WTC11 (cell line): ENCODE results near the gene SLC17A5. TPM values are rescaled to one million over a fixed set of nuclear protein-coding genes. Genes with fewer than 3 reads are reported as not detected.
"Not testable (repeated sequence)": the region's sequence is repeated elsewhere in the genome, so short reads cannot be mapped to it uniquely, and the experiment has no call there.

Source experiments
- ATAC-seq: fragments of 200-7000 bp; cut with Tn5 transposase; 2 replicates; pipeline ENCODE4 v1.10.0; 2021; ENCODE audit warnings: mild to moderate bottlenecking, moderate library complexity
- CTCF ChIA-PET: fragments of 300-600 bp; sonication (Branson Sonifier 250); formaldehyde crosslinking; loops from one replicate; lab custom pipeline; 2021; ENCODE audit warnings: antibody characterized with exemption; lab: Charles Lee
- POLR2A ChIA-PET: fragments of 350-600 bp; sonication (Branson Sonifier 250); formaldehyde crosslinking; loops from one replicate; lab custom pipeline; 2021; ENCODE audit warnings: antibody characterized with exemption; lab: Charles Lee
- DNase-seq: peaks from one replicate; pipeline ENCODE4 v3.0.0; 2021; ENCODE audit warnings: low spot score
- H3K27ac Mint-ChIP-seq: 2 replicates; pipeline ENCODE4 v1.8.0; 2021; ENCODE audit warnings: mixed read lengths
- H3K27me3 Mint-ChIP-seq: 2 replicates; pipeline ENCODE4 v1.8.0; 2021; ENCODE audit warnings: low read depth, mild to moderate bottlenecking, moderate library complexity, mixed read lengths
- H3K36me3 Mint-ChIP-seq: 2 replicates; pipeline ENCODE4 v1.8.0; 2021; ENCODE audit warnings: mixed read lengths
- H3K4me1 Mint-ChIP-seq: 2 replicates; pipeline ENCODE4 v1.8.0; 2022; ENCODE audit warnings: mixed read lengths
- H3K4me3 Mint-ChIP-seq: 2 replicates; pipeline ENCODE4 v1.8.0; 2021; ENCODE audit warnings: mild to moderate bottlenecking, moderate library complexity, mixed read lengths
- H3K9me3 Mint-ChIP-seq: 2 replicates; pipeline ENCODE4 v1.8.0; 2021; ENCODE audit warnings: mixed read lengths
- HMGA2 ChIP-seq: fragments of 250-450 bp; sonication (Bioruptor Pico); IDR thresholded peaks from 2 replicates; pipeline ENCODE4 v1.4.0; 2021; ENCODE audit warnings: mild to moderate bottlenecking, moderate library complexity
- KAT7 ChIP-seq: sonication (generic); formaldehyde crosslinking; IDR thresholded peaks from 2 replicates; pipeline ENCODE4 v1.8.1; 2023; ENCODE audit warnings: missing genetic modification reagents, mild to moderate bottlenecking, borderline replicate concordance
- RORB ChIP-seq: fragments of 250-450 bp; sonication (Bioruptor Pico); IDR thresholded peaks from 2 replicates; pipeline ENCODE4 v1.9.0; 2021; ENCODE audit warnings: mild to moderate bottlenecking
- SP1 ChIP-seq: sonication (generic); formaldehyde crosslinking; conservative IDR thresholded peaks from 2 replicates; pipeline ENCODE4 v1.8.1; 2022; ENCODE audit warnings: missing genetic modification reagents
- TCF7 ChIP-seq: sonication (generic); formaldehyde crosslinking; IDR thresholded peaks from 2 replicates; pipeline ENCODE4 v1.8.0; 2022; ENCODE audit warnings: mild to moderate bottlenecking, low read depth, missing genetic modification reagents, moderate library complexity
- TEAD1 ChIP-seq: sonication (generic); formaldehyde crosslinking; IDR thresholded peaks from 2 replicates; pipeline ENCODE4 v1.8.0; 2022; ENCODE audit warnings: mild to moderate bottlenecking, missing genetic modification reagents
- TP53 ChIP-seq: sonication (generic); formaldehyde crosslinking; IDR thresholded peaks from 2 replicates; pipeline ENCODE4 v1.8.1; 2023; ENCODE audit warnings: mild to moderate bottlenecking, missing genetic modification reagents
- ZNF219 ChIP-seq: sonication (generic); formaldehyde crosslinking; IDR thresholded peaks from 2 replicates; pipeline ENCODE4 v1.8.0; 2023; ENCODE audit warnings: missing genetic modification reagents, mild to moderate bottlenecking, borderline replicate concordance
- total RNA-seq: library from RNA; stranded (reverse); gene quantifications from 3 replicates; pipeline ENCODE4 v1.2.3, GENCODE V29; 2021
- TF ChIP-seq, protein P1 (sequence below): sonication (generic); formaldehyde crosslinking; conservative IDR thresholded peaks from 2 replicates; pipeline ENCODE4 v1.8.1; 2022; ENCODE audit warnings: mild to moderate bottlenecking, missing genetic modification reagents
- TF ChIP-seq, protein P2 (sequence below): fragments of 250-450 bp; sonication (Bioruptor Pico); IDR thresholded peaks from 2 replicates; pipeline ENCODE4 v2.1.2; 2022; ENCODE audit warnings: mild to moderate bottlenecking, moderate library complexity
- TF ChIP-seq, protein P3 (sequence below): sonication (generic); formaldehyde crosslinking; IDR thresholded peaks from 2 replicates; pipeline ENCODE4 v1.8.0; 2022; ENCODE audit warnings: mild to moderate bottlenecking, missing genetic modification reagents
- TF ChIP-seq, protein P4 (sequence below): sonication (generic); formaldehyde crosslinking; IDR thresholded peaks from 2 replicates; pipeline ENCODE4 v1.8.1; 2023; ENCODE audit warnings: mild to moderate bottlenecking, missing genetic modification reagents
- TF ChIP-seq, protein P5 (sequence below): sonication (generic); formaldehyde crosslinking; IDR thresholded peaks from 2 replicates; pipeline ENCODE4 v1.8.1; 2022; ENCODE audit warnings: missing genetic modification reagents, borderline replicate concordance
- TF ChIP-seq, protein P6 (sequence below): sonication (generic); formaldehyde crosslinking; IDR thresholded peaks from 2 replicates; pipeline ENCODE4 v1.8.1; 2022; ENCODE audit warnings: mild to moderate bottlenecking, moderate library complexity, missing genetic modification reagents

SLC17A5 gene
- total RNA-seq, 1 experiment from 2014 or later: 9.3 TPM

DNA sequence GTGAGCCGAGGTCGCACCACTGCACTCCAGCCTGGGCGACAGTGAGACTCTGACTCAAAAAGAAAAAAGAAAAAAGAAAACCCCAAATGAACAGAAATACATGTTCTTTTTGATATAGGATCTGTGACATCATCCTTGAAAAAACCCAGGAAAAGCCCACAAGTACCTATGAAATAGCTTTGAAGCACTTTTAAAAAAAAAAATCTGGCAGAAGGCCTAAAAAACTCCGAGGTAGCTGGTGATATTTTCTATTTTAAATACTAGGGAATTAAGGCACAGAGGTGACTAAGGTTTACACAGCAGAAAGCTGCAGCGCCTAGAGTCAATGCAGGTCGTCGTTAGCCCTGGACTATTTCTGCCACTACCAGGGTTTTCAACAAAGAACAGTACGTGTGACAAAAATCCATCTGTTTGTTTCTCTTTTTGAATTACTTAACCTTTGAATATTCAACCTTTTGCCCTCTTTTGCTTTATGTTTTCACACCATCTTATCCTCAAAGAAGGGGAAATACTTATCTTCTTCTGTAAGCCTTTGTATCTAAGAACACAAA, 93.5 kb downstream of the SLC17A5 start (continued):
- TF ChIP-seq, protein P1, sequence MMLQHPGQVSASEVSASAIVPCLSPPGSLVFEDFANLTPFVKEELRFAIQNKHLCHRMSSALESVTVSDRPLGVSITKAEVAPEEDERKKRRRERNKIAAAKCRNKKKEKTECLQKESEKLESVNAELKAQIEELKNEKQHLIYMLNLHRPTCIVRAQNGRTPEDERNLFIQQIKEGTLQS (CRISPR knock-in tag): no peak
- TF ChIP-seq KAT7 (CRISPR knock-in tag) (no peak), ZNF219 (CRISPR knock-in tag) (no peak)
- TF ChIP-seq, protein P2, sequence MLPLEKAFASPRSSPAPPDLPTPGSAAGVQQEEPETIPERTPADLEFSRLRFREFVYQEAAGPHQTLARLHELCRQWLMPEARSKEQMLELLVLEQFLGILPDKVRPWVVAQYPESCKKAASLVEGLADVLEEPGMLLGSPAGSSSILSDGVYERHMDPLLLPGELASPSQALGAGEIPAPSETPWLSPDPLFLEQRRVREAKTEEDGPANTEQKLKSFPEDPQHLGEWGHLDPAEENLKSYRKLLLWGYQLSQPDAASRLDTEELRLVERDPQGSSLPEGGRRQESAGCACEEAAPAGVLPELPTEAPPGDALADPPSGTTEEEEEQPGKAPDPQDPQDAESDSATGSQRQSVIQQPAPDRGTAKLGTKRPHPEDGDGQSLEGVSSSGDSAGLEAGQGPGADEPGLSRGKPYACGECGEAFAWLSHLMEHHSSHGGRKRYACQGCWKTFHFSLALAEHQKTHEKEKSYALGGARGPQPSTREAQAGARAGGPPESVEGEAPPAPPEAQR: no peak
- TF ChIP-seq, protein P3, sequence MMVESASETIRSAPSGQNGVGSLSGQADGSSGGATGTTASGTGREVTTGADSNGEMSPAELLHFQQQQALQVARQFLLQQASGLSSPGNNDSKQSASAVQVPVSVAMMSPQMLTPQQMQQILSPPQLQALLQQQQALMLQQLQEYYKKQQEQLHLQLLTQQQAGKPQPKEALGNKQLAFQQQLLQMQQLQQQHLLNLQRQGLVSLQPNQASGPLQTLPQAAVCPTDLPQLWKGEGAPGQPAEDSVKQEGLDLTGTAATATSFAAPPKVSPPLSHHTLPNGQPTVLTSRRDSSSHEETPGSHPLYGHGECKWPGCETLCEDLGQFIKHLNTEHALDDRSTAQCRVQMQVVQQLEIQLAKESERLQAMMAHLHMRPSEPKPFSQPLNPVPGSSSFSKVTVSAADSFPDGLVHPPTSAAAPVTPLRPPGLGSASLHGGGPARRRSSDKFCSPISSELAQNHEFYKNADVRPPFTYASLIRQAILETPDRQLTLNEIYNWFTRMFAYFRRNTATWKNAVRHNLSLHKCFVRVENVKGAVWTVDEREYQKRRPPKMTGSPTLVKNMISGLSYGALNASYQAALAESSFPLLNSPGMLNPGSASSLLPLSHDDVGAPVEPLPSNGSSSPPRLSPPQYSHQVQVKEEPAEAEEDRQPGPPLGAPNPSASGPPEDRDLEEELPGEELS (CRISPR knock-in tag): no peak

DNA sequence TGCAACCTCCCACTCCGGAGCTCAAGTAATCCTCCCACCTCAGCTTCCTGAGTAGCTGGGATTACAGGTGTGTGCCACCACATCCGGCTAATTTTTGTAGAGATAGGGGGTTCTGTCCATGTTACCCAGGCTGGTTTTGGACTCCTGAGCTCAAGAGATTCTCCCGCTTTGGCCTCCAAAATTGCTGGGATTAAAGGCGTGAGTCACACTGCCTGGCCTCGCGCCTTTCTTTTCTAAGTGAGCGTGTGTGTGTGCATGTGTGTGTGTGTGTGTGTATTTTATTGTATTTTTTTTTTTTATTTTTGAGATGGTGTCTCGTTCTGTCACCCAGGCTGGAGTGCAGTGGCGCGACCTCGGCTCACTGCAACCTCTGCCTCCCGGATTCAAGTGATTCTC, 94.4 kb downstream of the SLC17A5 start:
- H3K4me1 Mint-ChIP-seq: peaks cover 26% of the 10 kb centered on the region
- H3K4me3 Mint-ChIP-seq, ATAC-seq, H3K9me3 Mint-ChIP-seq, DNase-seq, H3K27me3 Mint-ChIP-seq, H3K27ac Mint-ChIP-seq, H3K36me3 Mint-ChIP-seq: not testable (repeated sequence)
- ChIA-PET CTCF (interaction anchor here (0.6 to 3.2 kb wide), 8 partner anchors 11 to 94 kb away, joined by 3 to 41 read pairs (median 4); partner anchors contain the start of gene SLC17A5), POLR2A (interaction anchor here (0.6 to 1.6 kb wide), 6 partner anchors 20 to 47 kb away, joined by 3 to 4 read pairs (median 3); no protein-coding TSS in a partner anchor)

DNA sequence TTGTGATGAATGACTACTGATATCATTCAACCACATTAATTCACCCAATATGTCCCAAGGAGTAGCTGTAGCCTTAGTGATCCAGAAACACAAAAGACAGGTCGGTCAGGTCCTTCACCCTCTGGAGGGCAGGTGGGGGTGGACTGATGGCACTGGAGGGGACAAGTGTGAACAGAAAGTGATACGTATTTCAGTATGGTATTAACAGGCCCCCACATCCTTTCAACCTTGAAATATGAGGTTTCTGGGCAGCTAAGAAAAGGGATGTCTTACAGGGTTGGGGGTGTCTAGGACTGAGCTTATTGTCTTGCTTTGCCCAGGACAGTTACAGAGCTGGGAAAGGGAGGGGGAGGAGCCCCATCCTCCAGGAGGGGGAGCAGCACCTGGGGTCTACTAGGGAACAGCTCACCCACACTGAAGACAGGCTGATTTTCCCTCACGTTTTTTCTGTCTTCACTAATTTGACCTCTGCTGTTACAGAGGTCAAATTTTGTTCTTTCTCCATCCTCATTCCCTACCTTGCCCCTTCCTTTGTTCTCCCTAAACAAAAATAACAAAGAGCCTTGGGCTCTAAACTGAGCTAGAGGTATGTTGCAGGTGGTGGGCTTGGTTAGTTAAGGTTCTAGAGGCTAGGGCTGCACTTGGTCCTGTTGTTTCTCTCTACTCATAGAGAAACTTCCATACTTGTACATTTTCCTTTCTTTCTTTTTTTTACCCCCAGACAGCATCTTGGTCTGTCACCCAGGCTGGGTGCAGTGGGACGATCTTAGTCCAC, 95.0 kb downstream of the SLC17A5 start:
- H3K27ac Mint-ChIP-seq: no peak overlapping the region
- H3K9me3 Mint-ChIP-seq: no peaks in the 10 kb centered on the region
- H3K36me3 Mint-ChIP-seq: no peaks in the 10 kb centered on the region
- H3K4me1 Mint-ChIP-seq: peaks cover 26% of the 10 kb centered on the region
- no peaks in the 10 kb centered on the region for H3K27me3 Mint-ChIP-seq
- ATAC-seq (peak; percentile 95), DNase-seq (no peak)
- no peak for TF ChIP-seq TCF7 (CRISPR knock-in tag)
- TF ChIP-seq HMGA2 (CRISPR knock-in tag): no peak
- TF ChIP-seq, protein P4, sequence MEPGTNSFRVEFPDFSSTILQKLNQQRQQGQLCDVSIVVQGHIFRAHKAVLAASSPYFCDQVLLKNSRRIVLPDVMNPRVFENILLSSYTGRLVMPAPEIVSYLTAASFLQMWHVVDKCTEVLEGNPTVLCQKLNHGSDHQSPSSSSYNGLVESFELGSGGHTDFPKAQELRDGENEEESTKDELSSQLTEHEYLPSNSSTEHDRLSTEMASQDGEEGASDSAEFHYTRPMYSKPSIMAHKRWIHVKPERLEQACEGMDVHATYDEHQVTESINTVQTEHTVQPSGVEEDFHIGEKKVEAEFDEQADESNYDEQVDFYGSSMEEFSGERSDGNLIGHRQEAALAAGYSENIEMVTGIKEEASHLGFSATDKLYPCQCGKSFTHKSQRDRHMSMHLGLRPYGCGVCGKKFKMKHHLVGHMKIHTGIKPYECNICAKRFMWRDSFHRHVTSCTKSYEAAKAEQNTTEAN (CRISPR knock-in tag): no peak
- TF ChIP-seq, protein P5, sequence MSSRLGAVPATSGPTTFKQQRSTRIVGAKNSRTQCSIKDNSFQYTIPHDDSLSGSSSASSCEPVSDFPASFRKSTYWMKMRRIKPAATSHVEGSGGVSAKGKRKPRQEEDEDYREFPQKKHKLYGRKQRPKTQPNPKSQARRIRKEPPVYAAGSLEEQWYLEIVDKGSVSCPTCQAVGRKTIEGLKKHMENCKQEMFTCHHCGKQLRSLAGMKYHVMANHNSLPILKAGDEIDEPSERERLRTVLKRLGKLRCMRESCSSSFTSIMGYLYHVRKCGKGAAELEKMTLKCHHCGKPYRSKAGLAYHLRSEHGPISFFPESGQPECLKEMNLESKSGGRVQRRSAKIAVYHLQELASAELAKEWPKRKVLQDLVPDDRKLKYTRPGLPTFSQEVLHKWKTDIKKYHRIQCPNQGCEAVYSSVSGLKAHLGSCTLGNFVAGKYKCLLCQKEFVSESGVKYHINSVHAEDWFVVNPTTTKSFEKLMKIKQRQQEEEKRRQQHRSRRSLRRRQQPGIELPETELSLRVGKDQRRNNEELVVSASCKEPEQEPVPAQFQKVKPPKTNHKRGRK (CRISPR knock-in tag): no peak
- TF ChIP-seq, protein P6, sequence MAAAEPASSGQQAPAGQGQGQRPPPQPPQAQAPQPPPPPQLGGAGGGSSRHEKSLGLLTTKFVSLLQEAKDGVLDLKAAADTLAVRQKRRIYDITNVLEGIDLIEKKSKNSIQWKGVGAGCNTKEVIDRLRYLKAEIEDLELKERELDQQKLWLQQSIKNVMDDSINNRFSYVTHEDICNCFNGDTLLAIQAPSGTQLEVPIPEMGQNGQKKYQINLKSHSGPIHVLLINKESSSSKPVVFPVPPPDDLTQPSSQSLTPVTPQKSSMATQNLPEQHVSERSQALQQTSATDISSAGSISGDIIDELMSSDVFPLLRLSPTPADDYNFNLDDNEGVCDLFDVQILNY: no peak
- no peak for TF ChIP-seq TP53 (CRISPR knock-in tag)
- TF ChIP-seq TEAD1 (CRISPR knock-in tag): no peak
- TF ChIP-seq SP1: no peak
- no peak for TF ChIP-seq RORB (CRISPR knock-in tag)
- CTCF ChIA-PET: interaction anchor here (0.6 to 3.2 kb wide), 9 partner anchors 10 to 94 kb away, joined by 3 to 41 read pairs (median 4); partner anchors contain the start of gene SLC17A5
- POLR2A ChIA-PET: interaction anchor here (0.8 to 1.6 kb wide), 5 partner anchors 21 to 47 kb away, joined by 3 to 4 read pairs (median 3); no protein-coding TSS in a partner anchor
- no peak overlapping the region; the same call in 1 of the 2 replicates for H3K4me3 Mint-ChIP-seq
